Stimulated activated CD4-positive, alpha-beta T cell treated with anti-CD3 and anti-CD28 coated beads, Interleukin-12 subunit alpha, Interleukin-12 subunit beta, amount 100 ng/mL, for 24 hours (primary cell): ENCODE data around the gene PSMB4.
"Not testable (repeated sequence)": the region's sequence is repeated elsewhere in the genome, so short reads cannot be mapped to it uniquely, and the experiment has no call there.

ENCODE experiments used
- DNase-seq, 2 experiments: peaks; one replicate each; pipeline ENCODE4 v3.0.0-alpha.2; 2020; ENCODE audit warnings: low read depth in 2 of 2

The PSMB4 gene

GRCh38 chr1:151399324-151400171 lies at the start of gene PSMB4:
Gene PSMB4, plus strand, starts transcription at chr1:151399573. Its CDS starts 15 bp downstream, at chr1:151399588.
- peak; percentile 64 to 69 for DNase-seq

GRCh38 chr1:151350323-151350722 lies 49.0 kb upstream of the PSMB4 start:
- not testable (repeated sequence) for DNase-seq

GRCh38 chr1:151352021-151352718 lies 47.2 kb upstream of the PSMB4 start:
- no peak for DNase-seq

GRCh38 chr1:151356696-151357095 lies 42.7 kb upstream of the PSMB4 start:
- DNase-seq = no peak

- DNase-seq = no peak
These were observed 37.5 kb upstream of the PSMB4 start for GRCh38 chr1:151361883-151362282.

- no peak for DNase-seq
These were observed 36.8 kb upstream of the PSMB4 start for GRCh38 chr1:151362308-151363155.

- no peak for DNase-seq
These were observed 34.4 kb upstream of the PSMB4 start for GRCh38 chr1:151364996-151365395.

- DNase-seq = no peak
These were observed 31.5 kb upstream of the PSMB4 start for GRCh38 chr1:151367658-151368392.

GRCh38 chr1:151368393-151369301 lies 30.7 kb upstream of the PSMB4 start:
- no peak for DNase-seq

- DNase-seq = no peak
These were observed 30.1 kb upstream of the PSMB4 start for GRCh38 chr1:151369302-151369610.

GRCh38 chr1:151369621-151370048 lies 29.7 kb upstream of the PSMB4 start:
- no peak for DNase-seq

GRCh38 chr1:151370211-151370911 lies 29.0 kb upstream of the PSMB4 start:
- DNase-seq = no peak

GRCh38 chr1:151371370-151372057 lies 27.9 kb upstream of the PSMB4 start:
- DNase-seq = no peak

- no peak for DNase-seq
These were observed 27.1 kb upstream of the PSMB4 start, which contains the start of gene SELENBP1 for GRCh38 chr1:151372058-151372934. Gene SELENBP1, minus strand, starts transcription at chr1:151372705. Its CDS starts 64 bp downstream, at chr1:151372641.

- DNase-seq = no peak
These were observed 26.2 kb upstream of the PSMB4 start for GRCh38 chr1:151373196-151373595.

GRCh38 chr1:151377150-151377884 lies 22.1 kb upstream of the PSMB4 start:
- no peak for DNase-seq

- DNase-seq = no peak
These were observed 14.8 kb upstream of the PSMB4 start for GRCh38 chr1:151384584-151384983.
